ENCODE results near the gene LGR4.
"Not testable (repeated sequence)": the region's sequence is repeated elsewhere in the genome, so short reads cannot be mapped to it uniquely, and the experiment has no call there.

LGR4 gene

GRCh38 chr11:27472398-27473016, at the start of gene LGR4:
LGR4 (minus strand) TSS chr11:27472790; CDS start chr11:27472302, 488 bp downstream.
- DNase-seq = no peak

- DNase-seq = no peak
These were observed 47.6 kb upstream of the LGR4 start for GRCh38 chr11:27520226-27520625.

GRCh38 chr11:27518518-27518917, 45.9 kb upstream of the LGR4 start:
- DNase-seq = no peak

GRCh38 chr11:27517490-27517889, 44.9 kb upstream of the LGR4 start:
- not testable (repeated sequence) for DNase-seq

GRCh38 chr11:27514558-27514957, 42.0 kb upstream of the LGR4 start:
- no peak for DNase-seq

GRCh38 chr11:27514076-27514475, 41.5 kb upstream of the LGR4 start:
- no peak for DNase-seq

- no peak for DNase-seq
These were observed 40.8 kb upstream of the LGR4 start for GRCh38 chr11:27513389-27513788.

- DNase-seq = no peak
These were observed 39.6 kb upstream of the LGR4 start for GRCh38 chr11:27512238-27512637.

GRCh38 chr11:27509908-27510307, 37.3 kb upstream of the LGR4 start:
- DNase-seq = no peak

- no peak for DNase-seq
These were observed 35.1 kb upstream of the LGR4 start for GRCh38 chr11:27507557-27508322.

- DNase-seq = peak; percentile 89
These were observed 33.9 kb upstream of the LGR4 start, which contains the start of gene LIN7C for GRCh38 chr11:27506200-27507182. LIN7C (minus strand) TSS chr11:27506769; CDS start chr11:27506752, 17 bp downstream.

- no peak for DNase-seq
These were observed 33.2 kb upstream of the LGR4 start for GRCh38 chr11:27505781-27506180.

GRCh38 chr11:27504205-27504604, 31.6 kb upstream of the LGR4 start:
- no peak for DNase-seq

GRCh38 chr11:27501100-27501499, 28.5 kb upstream of the LGR4 start:
- DNase-seq = no peak

- DNase-seq = no peak
These were observed 25.3 kb upstream of the LGR4 start for GRCh38 chr11:27497911-27498310.

- no peak for DNase-seq
These were observed 24.8 kb upstream of the LGR4 start for GRCh38 chr11:27497284-27497866.

- DNase-seq = no peak
These were observed 23.9 kb upstream of the LGR4 start for GRCh38 chr11:27496461-27496860.

GRCh38 chr11:27495710-27496300, 23.2 kb upstream of the LGR4 start:
- no peak for DNase-seq

GRCh38 chr11:27489092-27489491, 16.5 kb upstream of the LGR4 start:
- DNase-seq = no peak

- DNase-seq = no peak
These were observed 15.1 kb upstream of the LGR4 start for GRCh38 chr11:27487706-27488105.

GRCh38 chr11:27485930-27486773, 13.6 kb upstream of the LGR4 start:
- DNase-seq = no peak
